Esophagus muscularis mucosa (tissue), 4 donors: ENCODE data around the gene PDZRN3.
A peak's percentile ranks its signal among the peaks of the same experiment; 100 is the strongest.

Experiments used
- CTCF ChIP-seq, 3 experiments: fragments of 200-600 bp in 2 of 3; fragments of 450-650 bp in 1 of 3; sonication (generic) in 2 of 3; IDR thresholded peaks; one replicate each; pipeline ENCODE4 v1.5.1; 2017 to 2019; ENCODE audit warnings: antibody characterized with exemption in 3 of 3, mild to moderate bottlenecking in 2 of 3, moderate library complexity in 1 of 3
- EP300 ChIP-seq: sonication (generic); formaldehyde crosslinking; IDR thresholded peaks from one replicate; pipeline ENCODE4 v1.6.1; 2017; ENCODE audit warnings: antibody characterized with exemption
- POLR2A ChIP-seq: fragments of 450-650 bp; IDR thresholded peaks from one replicate; pipeline ENCODE4 v1.6.1; 2017; ENCODE audit warnings: antibody characterized with exemption, moderate library complexity, mild to moderate bottlenecking, low read depth
- POLR2AphosphoS5 ChIP-seq, 2 donors: sonication (generic); formaldehyde crosslinking; IDR thresholded peaks; one replicate each; pipeline ENCODE4 v1.6.1; 2017; ENCODE audit warnings: antibody characterized with exemption in 2 of 2

- TF ChIP-seq EP300 (peak; percentile 14), CTCF (IDR thresholded peaks at IDR 0.05) (no peak), POLR2A (no peak), POLR2AphosphoS5 (IDR thresholded peaks at IDR 0.05) (peak; percentile 61 to 74)
Observed at GRCh38 chr3:73422571-73422970, 202.2 kb downstream of the PDZRN3 start.
